Measurements from ENCODE around the gene CENPF. TPM values are rescaled to one million over a fixed set of nuclear protein-coding genes. Genes with fewer than 3 reads are reported as not detected.

The CENPF gene
- total RNA-seq, 4 donors from 2014 or later: 0.32 to 1.2 (median 0.99) TPM

DNA sequence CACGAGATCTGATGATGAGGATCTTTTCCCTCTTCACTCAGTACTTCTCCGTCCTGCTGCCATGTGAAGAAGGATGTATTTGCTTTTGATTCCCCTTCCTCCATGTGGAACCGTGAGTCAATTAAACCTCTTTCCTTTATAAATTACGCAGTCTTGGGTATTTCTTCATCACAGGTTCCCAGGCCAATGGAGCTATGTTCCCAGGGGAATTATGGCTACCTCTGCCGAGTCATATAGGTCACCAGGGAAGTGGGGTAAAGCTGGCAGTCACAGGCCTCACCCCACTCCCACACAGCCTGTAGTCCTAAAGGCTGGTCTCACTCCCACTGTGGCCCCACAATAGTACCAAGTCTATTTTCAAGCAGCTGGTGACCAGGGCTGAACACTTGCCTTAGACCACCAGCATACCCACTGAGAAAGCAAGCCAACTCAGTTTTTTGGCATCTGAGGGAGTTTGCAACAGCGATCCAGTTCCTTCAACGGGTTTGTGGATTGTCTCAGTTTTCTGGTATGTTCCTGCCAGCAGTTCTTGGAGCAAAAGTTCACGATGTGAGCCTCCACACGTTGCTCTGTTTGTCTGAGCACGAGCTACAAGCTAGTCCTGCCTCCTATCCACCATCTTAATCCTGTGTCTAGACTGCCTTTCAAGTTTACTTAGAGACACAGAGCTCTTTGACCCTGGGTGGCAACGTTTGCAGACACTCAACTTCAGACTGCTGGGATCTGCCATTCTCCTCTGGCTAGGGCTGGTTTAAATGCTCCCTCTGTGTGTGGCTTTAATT lies 104.5 kb downstream of the CENPF start:
- Histone ChIP-seq H3K27ac (replicated peaks in 1 of 4) (no peak overlapping the region), H3K4me3 (no peak overlapping the region), H3K36me3 (no peaks in the 10 kb centered on the region), H3K4me1 (no peaks in the 10 kb centered on the region), H3K27me3 (no peaks in the 10 kb centered on the region), H3K9me3 (peaks cover 0 to 15% (median 6%) of the 10 kb centered on the region in 4 donors)
- no peak for DNase-seq (ENCODE audit: extremely low spot score)
- 77% methylated on average over 11 of the region's 11 CpGs for WGBS
- intact Hi-C loops (cut with DNase I): no loop called here
- TF ChIP-seq POLR2AphosphoS5 (IDR thresholded peaks at IDR 0.05) (no peak), POLR2A (IDR thresholded peaks at IDR 0.05; ENCODE audit: low read depth) (no peak)
- TF ChIP-seq, protein P1, sequence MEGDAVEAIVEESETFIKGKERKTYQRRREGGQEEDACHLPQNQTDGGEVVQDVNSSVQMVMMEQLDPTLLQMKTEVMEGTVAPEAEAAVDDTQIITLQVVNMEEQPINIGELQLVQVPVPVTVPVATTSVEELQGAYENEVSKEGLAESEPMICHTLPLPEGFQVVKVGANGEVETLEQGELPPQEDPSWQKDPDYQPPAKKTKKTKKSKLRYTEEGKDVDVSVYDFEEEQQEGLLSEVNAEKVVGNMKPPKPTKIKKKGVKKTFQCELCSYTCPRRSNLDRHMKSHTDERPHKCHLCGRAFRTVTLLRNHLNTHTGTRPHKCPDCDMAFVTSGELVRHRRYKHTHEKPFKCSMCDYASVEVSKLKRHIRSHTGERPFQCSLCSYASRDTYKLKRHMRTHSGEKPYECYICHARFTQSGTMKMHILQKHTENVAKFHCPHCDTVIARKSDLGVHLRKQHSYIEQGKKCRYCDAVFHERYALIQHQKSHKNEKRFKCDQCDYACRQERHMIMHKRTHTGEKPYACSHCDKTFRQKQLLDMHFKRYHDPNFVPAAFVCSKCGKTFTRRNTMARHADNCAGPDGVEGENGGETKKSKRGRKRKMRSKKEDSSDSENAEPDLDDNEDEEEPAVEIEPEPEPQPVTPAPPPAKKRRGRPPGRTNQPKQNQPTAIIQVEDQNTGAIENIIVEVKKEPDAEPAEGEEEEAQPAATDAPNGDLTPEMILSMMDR (IDR thresholded peaks at IDR 0.05): no peak

GRCh38 chr1:214708321-214708955 lies 105.4 kb downstream of the CENPF start:
- TF ChIP-seq, protein P1 (IDR thresholded peaks at IDR 0.05): no peak
- no peak for TF ChIP-seq EP300 (IDR thresholded peaks at IDR 0.05)
- TF ChIP-seq POLR2AphosphoS5 (IDR thresholded peaks at IDR 0.05): no peak
- TF ChIP-seq POLR2A (IDR thresholded peaks at IDR 0.05; ENCODE audit: low read depth): no peak
- 57% methylated on average over 1 of the region's 1 CpG for WGBS
- H3K36me3 ChIP-seq: no peaks in the 10 kb centered on the region

GRCh38 chr1:214709241-214709640 lies 106.2 kb downstream of the CENPF start:
- Histone ChIP-seq H3K4me1 (no peaks in the 10 kb centered on the region), H3K36me3 (no peaks in the 10 kb centered on the region), H3K27ac (replicated peaks in 1 of 4) (no peak overlapping the region), H3K9me3 (peaks cover 0 to 10% (median 2%) of the 10 kb centered on the region in 4 donors), H3K4me3 (no peak overlapping the region), H3K27me3 (no peaks in the 10 kb centered on the region)
- 88% methylated on average over 5 of the region's 5 CpGs for WGBS
- no peak for DNase-seq (ENCODE audit: extremely low spot score)
- intact Hi-C loops (cut with DNase I): no loop called here
- TF ChIP-seq EP300 (IDR thresholded peaks at IDR 0.05): no peak
- no peak for TF ChIP-seq POLR2A (IDR thresholded peaks at IDR 0.05; ENCODE audit: low read depth)
- no peak for TF ChIP-seq POLR2AphosphoS5 (IDR thresholded peaks at IDR 0.05)
- TF ChIP-seq, protein P1 (IDR thresholded peaks at IDR 0.05): no peak

More at GRCh38 chr1:214708321-214708955, 105.4 kb downstream of the CENPF start:
- Histone ChIP-seq H3K4me1 (no peaks in the 10 kb centered on the region), H3K27ac (replicated peaks in 1 of 4) (no peak overlapping the region), H3K9me3 (peaks cover 0 to 12% (median 6%) of the 10 kb centered on the region in 4 donors), H3K4me3 (no peak overlapping the region), H3K27me3 (no peaks in the 10 kb centered on the region)
- intact Hi-C loops (cut with DNase I): no loop called here
- DNase-seq (ENCODE audit: extremely low spot score): no peak

GRCh38 chr1:214712737-214713136 lies 109.7 kb downstream of the CENPF start:
- intact Hi-C loops (cut with DNase I): no loop called here
- Histone ChIP-seq H3K27me3 (no peaks in the 10 kb centered on the region), H3K27ac (replicated peaks in 1 of 4) (no peak overlapping the region), H3K9me3 (no peaks in the 10 kb centered on the region), H3K4me1 (no peaks in the 10 kb centered on the region), H3K36me3 (no peaks in the 10 kb centered on the region), H3K4me3 (no peak overlapping the region)
- WGBS: 59% methylated on average over 2 of the region's 2 CpGs
- no peak for DNase-seq (ENCODE audit: extremely low spot score)
- TF ChIP-seq POLR2AphosphoS5 (IDR thresholded peaks at IDR 0.05) (no peak), POLR2A (IDR thresholded peaks at IDR 0.05; ENCODE audit: low read depth) (no peak), EP300 (IDR thresholded peaks at IDR 0.05) (no peak)
- TF ChIP-seq, protein P1 (IDR thresholded peaks at IDR 0.05): no peak

Other genes with a start within 250 kb of the CENPF start
- 100 to 1,000 TPM in 1 of 4 donors, 10 to 100 TPM in 3; 48.5 to 108 (median 69.1) TPM for gene PTPN14, start 51.6 kb upstream of the CENPF start, total RNA-seq

Measured in esophagus muscularis mucosa (tissue), 4 donors.